HG02970 (cell line): ENCODE results near the gene SPACDR.
"Not testable (repeated sequence)": the region's sequence is repeated elsewhere in the genome, so short reads cannot be mapped to it uniquely, and the experiment has no call there.

ENCODE experiments used
- ATAC-seq: cut with Tn5 transposase; IDR thresholded peaks from one replicate; pipeline ENCODE4 v1.9.1; 2021; ENCODE audit warnings: mild to moderate bottlenecking, moderate library complexity, moderate number of reproducible peaks; ENCODE audit not compliant: unreplicated experiment, low FRiP score

The SPACDR gene, protein sequence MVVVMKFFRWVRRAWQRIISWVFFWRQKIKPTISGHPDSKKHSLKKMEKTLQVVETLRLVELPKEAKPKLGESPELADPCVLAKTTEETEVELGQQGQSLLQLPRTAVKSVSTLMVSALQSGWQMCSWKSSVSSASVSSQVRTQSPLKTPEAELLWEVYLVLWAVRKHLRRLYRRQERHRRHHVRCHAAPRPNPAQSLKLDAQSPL

DNA sequence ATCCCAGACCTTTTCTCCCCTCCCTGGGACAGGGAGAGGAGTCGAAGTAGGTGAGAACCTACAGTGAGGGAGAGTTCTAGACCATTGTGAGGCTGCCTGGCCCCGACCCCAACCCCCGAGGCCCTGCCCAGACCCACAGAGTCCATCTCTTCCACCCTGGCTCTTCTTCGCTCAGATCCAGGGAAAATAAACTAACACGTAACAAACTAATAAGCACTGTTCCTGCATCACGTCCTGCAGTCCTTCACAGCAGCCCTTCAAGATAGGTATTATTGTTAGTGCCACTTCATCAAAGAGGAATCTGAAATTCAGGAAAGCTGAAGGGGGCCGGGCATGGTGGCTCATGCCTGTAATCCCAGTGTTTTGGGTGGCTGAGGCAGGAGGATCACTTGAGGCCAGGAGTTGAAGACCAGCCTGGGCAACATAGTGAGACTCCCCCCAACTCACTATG lies at the start of gene SPACDR:
TSS of gene SPACDR (minus strand) at position 51 of the 451 bp plus-strand sequence. CDS start 235 bp downstream, outside the sequence.
- ATAC-seq: no peak

DNA sequence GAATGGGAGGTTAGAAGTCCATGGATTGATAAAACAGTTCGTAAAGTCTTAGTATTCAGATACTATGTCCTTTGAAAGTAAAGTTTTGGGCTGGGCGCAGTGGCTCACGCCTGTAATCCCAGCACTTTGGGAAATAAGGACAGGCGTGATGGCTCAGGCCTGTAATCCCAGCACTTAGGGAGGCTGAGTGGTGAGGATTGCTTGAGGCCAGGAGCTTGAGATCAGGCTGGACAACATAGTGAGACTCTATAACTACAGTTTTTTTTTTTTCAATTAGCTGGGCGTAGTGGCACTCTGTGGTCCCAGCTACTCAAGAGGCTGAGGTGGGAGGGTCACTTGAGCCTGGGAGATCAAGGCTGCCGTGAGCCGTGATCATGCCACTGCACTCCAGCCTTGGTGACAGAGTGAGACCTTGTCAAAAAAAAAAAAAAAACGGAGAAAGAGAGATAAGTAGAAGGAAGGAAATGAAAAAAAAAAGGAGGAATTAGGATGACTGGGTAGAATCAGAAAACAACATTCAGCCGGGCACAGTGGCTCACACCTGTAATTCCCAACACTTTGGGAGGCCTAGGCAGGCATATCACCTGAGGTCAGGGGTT lies 49.3 kb upstream of the SPACDR start:
- no peak for ATAC-seq

DNA sequence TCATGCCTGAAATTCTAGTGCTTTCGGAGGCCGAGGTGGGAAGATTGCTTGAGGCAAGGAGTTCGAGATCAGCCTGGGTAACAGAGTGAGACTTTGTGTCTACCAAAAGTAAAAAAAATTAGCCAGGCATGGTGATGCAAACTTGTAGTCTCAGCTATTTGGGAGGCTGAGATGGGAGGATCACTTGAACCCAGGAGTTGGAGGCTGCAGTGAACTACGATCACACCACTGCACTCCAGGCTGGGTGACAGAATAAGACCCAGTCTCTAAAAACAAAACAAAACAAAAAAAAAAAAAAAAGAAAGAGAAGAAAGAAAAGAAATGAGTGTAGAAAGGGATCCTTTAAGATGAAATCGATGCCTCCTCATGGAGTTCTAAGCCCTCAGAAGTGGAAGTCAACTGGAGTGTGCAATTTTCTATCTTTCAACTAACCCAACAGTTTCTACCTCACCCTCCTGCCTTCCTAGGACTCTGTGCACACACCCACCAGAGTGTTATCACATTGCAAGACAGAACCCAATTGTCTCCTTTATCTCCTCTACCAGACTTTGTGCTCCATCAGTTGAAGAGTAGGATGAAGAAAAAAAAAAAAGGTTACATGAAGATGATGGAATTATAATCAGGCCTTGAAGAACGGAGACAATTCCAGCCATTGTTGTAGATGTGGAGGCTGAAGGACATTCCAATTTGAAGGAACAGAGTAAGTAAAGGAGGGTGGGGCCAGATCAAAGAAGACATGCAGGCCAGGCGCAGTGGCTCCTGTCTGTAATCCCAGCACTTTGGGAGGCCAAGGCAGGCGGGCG lies 46.6 kb upstream of the SPACDR start:
- ATAC-seq: no peak

DNA sequence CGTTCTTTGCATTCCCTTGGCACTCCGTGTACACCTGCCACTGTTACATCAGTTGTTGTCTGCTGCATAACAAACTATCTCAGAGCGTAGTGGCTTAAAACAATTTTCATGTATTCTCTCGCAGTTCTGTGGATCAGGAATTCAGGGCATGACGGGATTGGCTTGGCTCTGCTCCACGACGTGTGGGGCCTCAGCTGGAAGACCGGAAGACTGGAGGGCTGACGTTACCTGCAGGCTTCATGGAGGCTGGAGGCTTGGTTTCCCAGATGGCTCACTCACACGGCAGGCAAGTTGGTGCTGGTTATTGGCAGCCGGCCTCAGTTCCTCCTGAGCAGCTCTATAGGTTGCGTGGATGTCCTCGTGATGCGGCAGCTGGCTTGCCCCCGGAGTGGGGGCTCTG lies 45.2 kb upstream of the SPACDR start:
- no peak for ATAC-seq

DNA sequence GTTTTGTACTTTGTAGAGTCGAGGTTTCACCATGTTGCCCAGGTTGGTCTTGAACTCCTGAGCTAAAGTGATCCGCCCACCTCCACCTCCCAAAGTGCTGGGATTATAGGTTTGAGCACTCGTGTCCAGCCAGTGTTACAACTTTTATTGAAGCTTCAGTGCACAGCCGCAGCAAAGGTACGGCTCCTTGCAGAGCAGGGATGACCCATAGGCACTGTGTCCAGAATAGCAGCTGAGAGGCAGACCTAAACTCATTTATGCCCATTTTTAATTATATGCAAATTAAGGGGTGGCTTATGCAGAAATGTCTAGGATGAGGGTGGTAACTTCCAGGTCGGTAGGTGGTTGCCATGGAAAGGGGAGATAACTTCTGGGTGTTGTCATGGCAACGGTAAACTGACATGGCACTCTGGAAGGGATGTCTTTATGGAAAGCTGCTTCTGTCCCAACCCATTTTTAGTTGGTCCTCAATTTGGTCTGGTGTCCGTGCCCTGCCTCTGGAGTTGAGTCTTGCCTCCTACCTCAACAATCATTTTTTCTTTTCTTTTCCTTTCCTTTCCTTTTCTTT lies 42.4 kb upstream of the SPACDR start:
- ATAC-seq: no peak

DNA sequence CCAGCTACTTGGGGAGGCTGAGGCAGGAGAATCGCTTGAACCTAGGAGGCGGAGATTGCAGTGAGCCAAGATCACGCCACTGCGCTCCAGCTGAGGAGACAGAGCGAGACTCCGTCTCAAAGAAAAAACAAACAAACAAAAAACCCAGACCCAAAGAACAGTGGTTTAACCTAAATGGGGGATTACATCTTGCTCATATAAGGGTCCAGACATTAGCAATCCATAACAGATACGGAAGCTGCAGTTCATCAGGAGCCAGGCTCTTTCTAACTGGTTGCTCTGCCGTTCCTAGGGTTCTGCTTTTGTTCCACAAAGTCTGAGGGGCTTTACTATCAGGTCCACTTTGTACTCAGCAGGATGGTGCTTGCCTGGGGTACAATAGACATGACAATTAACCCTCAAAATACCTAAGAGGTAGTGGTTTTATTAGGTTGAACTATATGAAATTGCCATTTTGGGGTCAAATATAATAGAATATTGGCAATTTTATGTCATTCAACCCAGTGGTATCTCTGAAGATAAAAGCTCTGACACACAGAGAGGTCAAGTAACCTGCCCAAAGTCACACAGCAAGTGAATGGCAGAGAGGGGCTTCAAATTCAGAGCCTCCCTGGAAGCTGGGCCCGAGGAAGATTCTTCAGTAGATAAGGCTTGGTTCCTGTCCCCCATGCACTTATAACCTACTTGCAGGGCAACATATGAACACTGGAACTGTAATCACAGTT lies 41.0 kb upstream of the SPACDR start:
- no peak for ATAC-seq

DNA sequence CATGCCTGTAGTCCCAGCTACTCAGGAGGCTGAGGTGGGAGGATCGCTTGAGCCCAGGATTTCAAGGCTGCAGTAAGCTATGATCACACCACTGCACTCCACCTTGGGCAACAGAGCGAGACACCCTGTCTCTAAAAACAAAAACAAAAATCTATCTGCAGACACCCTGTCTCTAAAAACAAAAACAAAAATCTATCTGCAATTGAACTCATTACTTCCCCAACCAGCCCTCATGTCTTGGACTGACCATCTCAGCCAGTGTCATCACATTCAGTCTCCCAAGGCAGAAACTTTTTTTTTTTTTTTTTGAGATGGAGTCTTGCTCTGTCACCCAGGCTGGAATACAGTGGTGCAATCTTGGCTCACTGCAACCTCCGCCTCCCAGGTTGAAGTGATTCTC lies 40.0 kb upstream of the SPACDR start:
- not testable (repeated sequence) for ATAC-seq

DNA sequence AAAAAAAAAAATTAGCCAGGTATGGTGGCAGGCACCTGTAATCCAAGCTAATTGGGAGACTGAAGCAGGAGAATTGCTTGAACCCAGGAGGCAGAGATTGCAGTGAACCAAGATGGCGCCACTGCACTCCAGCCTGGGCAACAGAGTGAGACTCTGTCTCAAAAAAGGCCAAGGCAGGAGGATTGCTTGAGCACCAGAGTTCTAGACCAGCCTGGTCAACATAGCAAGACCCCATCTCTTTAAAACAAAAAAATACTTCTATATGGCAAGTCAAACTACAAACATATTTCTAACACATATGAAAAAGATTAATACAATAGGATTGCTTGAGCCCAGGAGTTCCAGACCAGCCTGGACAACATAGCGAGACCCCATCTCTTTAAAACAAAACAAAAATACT lies 36.7 kb upstream of the SPACDR start:
- ATAC-seq: not testable (repeated sequence)

DNA sequence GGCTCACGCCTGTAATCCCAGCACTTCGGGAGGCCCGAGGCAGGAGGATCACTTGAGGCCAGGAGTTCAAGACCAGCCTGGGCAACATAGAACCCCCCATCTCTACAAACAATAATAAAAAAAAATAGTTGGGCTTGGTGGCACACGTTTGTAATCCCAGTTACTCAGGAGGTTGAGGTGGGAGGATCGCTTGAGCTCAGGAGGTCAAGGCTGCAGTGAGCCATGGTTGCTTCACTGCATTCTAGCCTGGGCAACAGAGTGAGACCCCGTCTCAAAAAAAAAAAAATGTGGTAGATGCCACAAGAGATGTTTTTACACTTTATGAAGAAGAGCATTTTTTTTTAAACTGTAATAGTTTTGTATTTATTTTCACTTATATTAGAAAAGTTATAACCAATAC lies 32.4 kb upstream of the SPACDR start:
- ATAC-seq: no peak

DNA sequence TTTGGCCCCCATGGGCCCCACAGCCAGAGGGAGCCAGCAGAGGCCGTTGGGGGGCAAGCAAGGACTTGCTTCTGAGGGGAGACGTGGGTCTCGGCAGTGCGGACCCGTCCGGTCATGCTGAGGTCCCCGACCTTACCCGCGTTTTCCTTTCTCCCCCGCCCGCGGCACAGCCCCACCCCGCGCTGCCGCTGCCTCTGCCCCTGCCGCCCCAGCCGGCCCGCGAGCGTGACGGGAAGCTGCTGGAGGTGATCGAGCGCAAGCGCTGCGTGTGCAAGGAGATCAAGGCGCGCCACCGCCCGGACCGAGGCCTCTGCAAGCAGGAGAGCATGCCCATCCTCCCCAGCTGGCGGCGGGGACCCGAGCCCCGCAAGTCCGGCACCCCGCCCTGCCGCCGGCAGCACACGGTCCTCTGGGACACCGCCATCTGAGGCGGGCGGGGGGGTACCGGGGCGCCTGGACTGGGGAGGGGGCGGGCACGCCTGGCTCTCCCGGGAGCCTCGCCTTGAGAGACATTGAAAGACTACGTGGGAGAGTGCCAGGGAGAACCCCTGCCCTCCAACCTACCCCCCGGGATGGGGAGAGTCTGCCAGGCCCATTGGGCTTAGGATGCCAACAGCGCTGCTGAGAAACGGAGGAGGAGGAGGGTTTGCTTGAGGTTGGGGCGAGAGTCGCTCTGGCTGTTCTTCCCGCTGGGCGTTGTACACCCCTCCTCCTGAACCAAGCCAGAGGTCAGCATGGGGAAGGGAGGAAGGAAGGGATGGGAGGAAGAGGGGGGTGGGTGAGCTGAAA lies 29.6 kb upstream of the SPACDR start:
- ATAC-seq: no peak

DNA sequence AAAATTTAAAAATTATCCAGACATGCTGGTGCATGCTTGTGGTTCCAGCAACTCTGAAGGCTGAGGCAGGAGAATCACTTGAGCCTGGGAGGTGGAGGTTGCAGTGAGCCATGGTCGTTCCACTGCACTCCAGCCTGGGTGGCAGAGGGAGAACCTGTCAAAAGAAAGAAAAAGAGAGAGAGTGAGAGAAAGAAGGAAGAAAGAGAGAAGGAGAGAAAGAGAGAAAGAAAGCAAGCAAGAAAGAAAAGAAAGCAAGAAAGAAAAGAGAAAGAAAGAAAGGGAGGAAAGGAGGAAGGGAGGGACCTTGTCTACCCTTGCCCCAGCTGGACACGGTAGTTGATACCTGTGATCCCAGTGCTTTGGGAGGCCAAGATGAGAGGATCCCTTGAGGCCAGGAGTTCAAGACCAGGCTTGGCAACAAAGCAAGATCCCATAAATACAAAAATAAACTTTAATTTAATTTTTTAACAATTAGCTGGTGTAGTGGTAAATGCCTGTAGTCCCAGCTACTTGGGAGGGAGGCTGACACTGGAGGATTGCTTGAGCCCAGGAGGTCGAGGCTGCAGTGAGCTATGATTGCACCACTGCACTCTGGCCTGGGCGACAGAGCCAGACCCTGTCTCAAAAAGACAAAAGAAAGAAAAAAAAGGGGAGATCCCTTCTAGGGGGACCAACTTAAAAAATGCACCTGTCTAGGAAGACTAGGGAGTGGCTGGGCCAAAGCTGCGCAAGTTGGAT lies 28.8 kb upstream of the SPACDR start:
- ATAC-seq: no peak

DNA sequence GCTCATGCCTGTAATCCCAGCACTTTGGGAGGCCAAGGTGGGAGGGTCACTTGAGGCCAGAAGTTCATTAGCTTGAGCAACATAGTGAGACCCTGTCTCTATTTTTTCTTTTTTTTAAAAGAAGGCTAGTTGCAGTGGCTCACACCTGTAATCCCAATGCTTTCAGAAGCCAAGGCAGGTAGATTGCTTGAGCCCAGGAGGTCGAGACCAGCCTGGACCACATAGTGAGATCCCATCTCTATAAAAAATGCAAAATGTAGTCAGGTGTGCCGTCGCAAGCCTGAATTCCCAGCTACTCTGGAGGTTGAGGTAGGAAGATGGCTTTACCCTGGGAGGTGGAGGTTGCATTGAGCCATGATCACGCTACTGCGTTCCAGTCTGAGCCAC lies 27.1 kb upstream of the SPACDR start:
- no peak for ATAC-seq

DNA sequence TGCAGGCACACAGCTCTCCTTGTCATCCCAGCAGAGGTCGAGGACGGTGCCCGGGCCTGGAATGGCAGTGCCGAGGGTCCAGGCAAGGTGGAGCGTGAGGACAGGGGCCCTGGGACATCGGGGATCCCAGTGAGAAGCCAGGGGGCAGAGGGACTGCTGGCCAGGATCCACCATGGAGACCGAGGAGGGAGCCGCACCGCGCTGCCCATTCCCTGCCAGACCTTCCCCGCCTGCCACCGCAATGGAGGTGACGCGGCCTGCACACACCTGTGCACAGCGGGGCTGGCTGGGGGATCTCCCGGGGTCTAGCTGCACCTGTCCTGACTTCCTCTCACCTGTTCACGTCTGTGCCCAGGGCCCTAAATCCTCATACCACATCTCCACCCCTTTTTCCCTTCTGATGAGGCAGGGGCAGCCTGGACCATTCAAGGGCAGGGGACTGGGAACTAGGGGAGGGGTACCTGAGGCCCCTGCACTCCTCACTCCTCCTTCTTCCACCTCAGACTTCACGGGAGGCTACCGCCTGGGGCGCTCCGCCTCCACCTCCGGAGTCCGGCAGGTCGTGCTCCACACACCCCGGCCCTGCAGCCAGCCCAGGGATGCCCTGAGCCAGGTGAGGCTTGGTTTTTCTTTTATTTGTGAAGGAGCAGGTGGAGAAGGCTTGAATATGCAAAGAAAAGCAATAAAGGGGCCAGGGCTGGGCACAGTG lies 26.6 kb upstream of the SPACDR start:
- ATAC-seq: no peak

DNA sequence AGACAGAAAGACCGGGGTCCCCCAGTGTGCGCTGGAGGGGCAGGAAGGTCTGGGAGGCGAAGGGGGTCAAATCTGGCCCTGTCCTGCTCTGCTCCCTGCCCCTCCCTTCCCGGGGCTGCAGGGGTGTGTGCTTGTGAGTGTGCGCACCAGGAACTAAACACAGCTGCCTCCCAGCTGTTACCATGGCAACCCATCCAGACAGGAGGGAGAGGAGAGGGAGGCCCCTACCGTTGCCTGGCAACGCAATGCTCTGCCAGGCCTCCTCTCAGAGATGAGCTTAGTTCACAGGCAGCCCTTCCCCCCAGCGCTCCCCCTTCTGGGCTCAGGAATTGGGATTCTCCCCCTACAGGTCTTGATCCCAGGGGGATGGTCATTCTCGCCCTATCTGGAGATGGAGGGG lies 25.8 kb upstream of the SPACDR start:
- ATAC-seq: no peak

DNA sequence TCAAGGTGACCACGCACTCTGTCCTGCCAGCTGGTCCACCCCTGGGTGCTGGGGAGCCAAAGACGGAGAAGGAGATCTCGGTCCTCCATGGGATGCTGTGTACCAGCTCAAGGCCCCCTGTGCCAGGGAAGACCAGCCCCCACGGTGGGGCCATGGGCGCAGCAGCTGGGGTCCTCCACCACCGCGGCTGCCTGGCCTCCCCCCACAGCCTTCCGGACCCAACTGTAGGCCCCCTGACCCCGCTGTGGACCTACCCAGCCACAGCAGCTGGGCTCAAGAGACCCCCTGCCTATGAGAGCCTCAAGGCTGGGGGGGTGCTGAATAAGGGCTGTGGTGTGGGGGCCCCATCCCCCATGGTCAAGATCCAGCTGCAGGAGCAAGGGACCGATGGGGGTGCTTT lies 25.1 kb upstream of the SPACDR start:
- no peak for ATAC-seq

DNA sequence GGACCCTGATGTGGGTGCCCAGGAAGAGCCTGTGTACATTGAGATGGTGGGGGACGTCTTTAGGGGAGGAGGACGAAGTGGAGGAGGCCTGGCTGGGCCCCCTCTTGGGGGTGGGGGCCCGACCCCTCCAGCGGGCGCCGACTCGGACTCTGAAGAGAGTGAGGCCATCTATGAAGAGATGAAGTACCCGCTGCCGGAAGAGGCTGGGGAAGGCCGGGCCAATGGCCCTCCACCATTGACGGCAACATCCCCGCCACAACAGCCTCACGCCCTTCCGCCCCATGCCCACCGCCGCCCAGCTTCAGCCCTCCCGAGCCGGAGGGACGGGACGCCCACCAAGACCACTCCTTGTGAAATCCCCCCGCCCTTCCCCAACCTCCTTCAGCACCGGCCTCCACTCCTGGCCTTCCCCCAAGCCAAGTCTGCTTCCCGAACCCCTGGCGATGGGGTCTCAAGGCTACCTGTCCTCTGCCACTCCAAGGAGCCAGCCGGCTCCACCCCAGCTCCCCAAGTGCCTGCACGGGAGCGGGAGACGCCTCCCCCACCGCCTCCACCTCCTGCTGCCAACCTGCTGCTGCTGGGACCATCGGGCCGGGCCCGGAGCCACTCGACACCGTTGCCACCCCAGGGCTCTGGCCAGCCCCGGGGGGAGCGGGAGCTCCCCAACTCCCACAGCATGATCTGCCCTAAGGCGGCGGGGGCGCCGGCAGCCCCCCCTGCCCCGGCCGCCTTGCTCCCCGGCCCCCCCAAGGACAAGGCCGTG lies 24.5 kb upstream of the SPACDR start:
- no peak for ATAC-seq

DNA sequence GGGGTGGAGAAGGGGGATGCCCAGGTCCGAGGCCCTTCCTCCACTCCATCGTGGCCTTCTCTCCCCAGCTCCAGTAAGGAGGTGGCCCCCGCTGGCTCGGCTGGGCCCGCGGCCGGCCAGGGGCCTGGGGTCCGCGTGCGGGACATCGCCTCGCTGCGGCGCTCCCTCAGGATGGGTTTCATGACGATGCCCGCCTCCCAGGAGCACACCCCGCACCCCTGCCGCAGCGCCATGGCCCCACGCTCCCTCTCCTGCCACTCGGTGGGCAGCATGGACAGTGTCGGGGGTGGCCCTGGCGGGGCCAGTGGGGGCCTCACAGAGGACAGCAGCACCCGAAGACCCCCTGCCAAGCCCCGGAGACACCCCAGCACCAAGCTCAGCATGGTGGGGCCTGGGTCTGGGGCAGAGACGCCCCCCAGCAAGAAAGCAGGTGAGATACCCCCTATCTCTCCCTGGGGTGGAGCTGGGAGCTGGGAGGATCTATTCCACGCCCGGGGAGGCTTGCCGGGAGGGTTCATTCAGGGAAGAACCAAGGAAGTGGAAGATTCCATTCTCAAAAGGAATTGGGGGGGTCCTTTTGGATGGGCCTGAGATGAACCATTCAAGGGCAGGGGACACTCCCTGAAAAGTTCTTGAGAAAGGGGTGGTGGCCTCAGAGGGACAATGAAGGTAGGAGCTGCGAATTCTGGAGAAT lies 22.8 kb upstream of the SPACDR start:
- no peak for ATAC-seq
